SK-N-MC (cell line): Measurements from ENCODE around the gene DIAPH3.

Experiments used
- EZH2 ChIP-seq: fragments of 200-600 bp; sonication (generic); IDR thresholded peaks from one replicate; pipeline ENCODE4 v1.6.1; 2017; ENCODE audit warnings: antibody characterized with exemption
- FOXP2 ChIP-seq: optimal IDR thresholded peaks from 2 replicates; pipeline ENCODE3; 2011; ENCODE audit warnings: mild to moderate bottlenecking, moderate library complexity; ENCODE audit not compliant: insufficient read depth; ENCODE audit errors: extremely low read length, control extremely low read depth
- POLR2AphosphoS5 ChIP-seq: IDR thresholded peaks from 2 replicates; pipeline ENCODE4 v1.6.1; 2012; ENCODE audit warnings: mild to moderate bottlenecking, low read depth, low read length, borderline replicate concordance

DNA sequence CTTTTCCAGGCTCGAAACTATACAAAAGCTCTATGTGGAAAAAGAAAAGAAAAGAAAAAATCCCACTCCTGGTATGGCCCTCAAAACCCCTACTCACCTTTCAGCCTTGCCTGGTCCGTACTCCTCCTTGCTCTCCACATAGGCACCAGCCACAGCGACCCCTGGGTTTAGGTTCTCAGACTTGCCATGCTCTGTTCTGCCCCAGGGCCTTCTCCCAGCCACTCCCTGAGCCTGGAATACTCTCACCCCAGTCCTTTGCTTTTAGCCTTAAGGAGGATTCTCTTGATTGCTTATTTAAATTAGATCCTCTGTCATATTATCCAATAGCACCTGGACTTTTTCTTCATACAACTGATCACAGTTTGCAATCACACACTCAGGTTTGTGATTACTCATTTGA is 522.5 kb downstream of the DIAPH3 start:
- TF ChIP-seq POLR2AphosphoS5 (no peak), EZH2 (no peak), FOXP2 (no peak)
